Fibroblast of pulmonary artery (primary cell): ENCODE results near the gene ERAS.

Experiments used
- DNase-seq: peaks from one replicate; pipeline ENCODE4 v3.0.0-alpha.2; 2010; ENCODE audit warnings: low read depth
- H3K4me3 ChIP-seq: replicated peaks from 2 replicates; pipeline ENCODE4 v1.5.1; 2011; ENCODE audit warnings: low read depth, mild to moderate bottlenecking, control low read depth, low read length, moderate library complexity
- TF ChIP-seq, protein P1 (sequence below): IDR thresholded peaks from 2 replicates; pipeline ENCODE4 v1.5.1; 2011; ENCODE audit warnings: mild to moderate bottlenecking, control low read depth, low read length, inconsistent platforms; ENCODE audit errors: missing control alignments

ERAS gene

GRCh38 chrX:48784726-48785125 is 41.6 kb upstream of the ERAS start:
- TF ChIP-seq, protein P1, sequence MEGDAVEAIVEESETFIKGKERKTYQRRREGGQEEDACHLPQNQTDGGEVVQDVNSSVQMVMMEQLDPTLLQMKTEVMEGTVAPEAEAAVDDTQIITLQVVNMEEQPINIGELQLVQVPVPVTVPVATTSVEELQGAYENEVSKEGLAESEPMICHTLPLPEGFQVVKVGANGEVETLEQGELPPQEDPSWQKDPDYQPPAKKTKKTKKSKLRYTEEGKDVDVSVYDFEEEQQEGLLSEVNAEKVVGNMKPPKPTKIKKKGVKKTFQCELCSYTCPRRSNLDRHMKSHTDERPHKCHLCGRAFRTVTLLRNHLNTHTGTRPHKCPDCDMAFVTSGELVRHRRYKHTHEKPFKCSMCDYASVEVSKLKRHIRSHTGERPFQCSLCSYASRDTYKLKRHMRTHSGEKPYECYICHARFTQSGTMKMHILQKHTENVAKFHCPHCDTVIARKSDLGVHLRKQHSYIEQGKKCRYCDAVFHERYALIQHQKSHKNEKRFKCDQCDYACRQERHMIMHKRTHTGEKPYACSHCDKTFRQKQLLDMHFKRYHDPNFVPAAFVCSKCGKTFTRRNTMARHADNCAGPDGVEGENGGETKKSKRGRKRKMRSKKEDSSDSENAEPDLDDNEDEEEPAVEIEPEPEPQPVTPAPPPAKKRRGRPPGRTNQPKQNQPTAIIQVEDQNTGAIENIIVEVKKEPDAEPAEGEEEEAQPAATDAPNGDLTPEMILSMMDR = no peak
- no peak for DNase-seq
- H3K4me3 ChIP-seq = no peak overlapping the region

- no peak for DNase-seq
- no peak overlapping the region for H3K4me3 ChIP-seq
- TF ChIP-seq, protein P1 = no peak
Observed at GRCh38 chrX:48785186-48785539, 41.1 kb upstream of the ERAS start.

GRCh38 chrX:48785540-48786214 is 40.6 kb upstream of the ERAS start:
- no peak for DNase-seq
- no peak overlapping the region for H3K4me3 ChIP-seq
- TF ChIP-seq, protein P1 = no peak

- H3K4me3 ChIP-seq = no peak within 1 kb of the TSS
- TF ChIP-seq, protein P1 = no peak
- no peak for DNase-seq
Observed at GRCh38 chrX:48786341-48786800, 39.9 kb upstream of the ERAS start, which contains the start of gene GATA1. TSS of gene GATA1 (plus strand) at chrX:48786590. CDS start at chrX:48791110, 4,520 bp downstream.

DNA sequence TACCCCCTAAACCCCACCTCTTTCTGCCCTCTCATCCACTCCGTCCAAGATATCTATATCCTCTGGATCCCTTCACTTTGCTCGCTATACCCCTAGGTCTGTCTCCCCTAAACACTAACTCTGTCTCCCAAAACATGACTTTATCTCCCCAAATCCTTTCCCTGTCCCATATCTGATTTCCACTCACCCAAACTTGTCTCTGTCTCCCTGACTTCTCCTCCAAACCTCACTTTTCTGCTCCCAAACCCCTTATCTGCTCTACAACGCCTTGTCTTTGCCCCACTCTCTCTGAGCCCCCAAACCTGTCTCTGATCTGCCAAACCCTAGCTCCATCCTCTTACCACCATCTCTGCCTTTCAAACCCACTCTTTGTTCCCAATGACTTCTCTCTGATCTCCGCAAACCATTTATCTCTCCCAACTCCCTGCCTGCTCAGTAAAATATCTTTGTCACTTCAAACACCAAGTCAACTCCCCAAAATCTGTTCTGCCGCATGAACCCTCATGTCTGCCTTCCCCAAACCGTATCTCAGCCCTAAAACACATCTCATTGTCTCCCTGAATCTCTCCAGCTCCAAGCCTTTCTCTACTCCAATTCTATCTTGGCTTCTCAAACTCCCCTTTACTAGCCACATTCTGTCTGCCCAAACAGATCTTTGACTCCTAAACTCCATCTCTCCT is 39.3 kb upstream of the ERAS start:
- DNase-seq = no peak
- H3K4me3 ChIP-seq = no peak overlapping the region
- TF ChIP-seq, protein P1 = no peak

DNA sequence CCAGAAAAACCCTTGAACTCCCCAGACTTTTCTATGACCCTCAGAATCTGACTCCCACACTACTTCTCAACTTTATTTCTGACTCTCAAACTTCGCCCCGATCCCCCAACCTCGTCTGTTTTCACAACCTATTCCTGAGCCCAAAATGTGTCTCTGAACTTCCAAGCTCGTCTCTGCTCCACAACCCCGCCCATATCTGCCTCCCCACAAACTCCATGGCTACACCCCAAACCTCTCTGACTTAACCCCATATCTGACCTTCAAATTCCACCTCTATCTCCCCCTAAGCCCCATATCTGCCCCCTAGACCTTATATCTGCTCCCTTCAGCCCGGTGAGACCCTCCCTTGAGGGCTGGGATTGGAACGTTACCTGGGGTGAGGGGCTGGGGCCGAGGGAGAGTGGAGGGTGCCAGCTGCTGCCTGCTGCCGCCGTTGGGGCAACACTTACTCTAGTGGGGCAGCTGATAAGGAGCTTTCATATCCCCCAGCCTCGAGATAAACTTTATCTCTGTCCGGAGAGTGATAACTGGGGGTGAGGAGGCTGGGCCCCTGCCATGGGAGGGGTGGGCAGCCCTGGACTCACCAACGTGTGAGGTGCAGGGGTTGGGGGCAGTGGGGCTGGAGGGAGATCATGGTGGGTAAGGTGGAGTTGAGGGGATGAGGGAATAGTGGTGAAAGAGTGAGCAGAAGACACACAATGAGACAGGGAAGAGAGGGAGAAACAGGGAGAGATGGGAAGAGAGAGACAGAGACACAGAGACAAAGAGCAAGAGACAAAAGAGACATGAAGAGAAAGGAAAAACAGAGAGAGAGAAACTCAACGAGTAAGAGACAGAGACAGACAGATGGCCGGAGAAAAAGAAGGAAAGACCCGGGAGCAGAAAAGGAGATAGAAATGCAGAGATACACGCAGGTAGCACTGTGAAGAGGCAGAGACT is 38.5 kb upstream of the ERAS start:
- no peak overlapping the region for H3K4me3 ChIP-seq
- no peak for DNase-seq
- TF ChIP-seq, protein P1 = no peak
